GM21381 (cell line): Measurements from ENCODE around the gene MGAM2.

Source experiments
- ATAC-seq: cut with Tn5 transposase; IDR thresholded peaks from one replicate; pipeline ENCODE4 v1.9.1; 2021; ENCODE audit warnings: mild to moderate bottlenecking, moderate library complexity; ENCODE audit not compliant: unreplicated experiment

MGAM2 gene

GRCh38 chr7:142263598-142264380 is 152.3 kb downstream of the MGAM2 start:
- no peak for ATAC-seq
